Neuron (in vitro differentiated cells): Measurements from ENCODE around the gene DMBX1.

Source experiments
- H2AFZ ChIP-seq: one replicate; pipeline ENCODE4 v1.6.1; 2013; ENCODE audit warnings: low read depth, mild to moderate bottlenecking, inconsistent platforms, low read length, moderate library complexity
- H3K27me3 ChIP-seq: one replicate; pipeline ENCODE4 v1.6.1; 2013; ENCODE audit warnings: low read length; ENCODE audit not compliant: insufficient read depth
- H3K36me3 ChIP-seq: one replicate; pipeline ENCODE4 v1.6.1; 2013; ENCODE audit warnings: low read length; ENCODE audit not compliant: insufficient read depth
- H3K4me1 ChIP-seq: one replicate; pipeline ENCODE4 v1.6.1; 2013; ENCODE audit warnings: low read length; ENCODE audit not compliant: insufficient read depth
- H3K4me3 ChIP-seq: 2 replicates; pipeline ENCODE4 v1.5.1; 2013; ENCODE audit warnings: mild to moderate bottlenecking, low read length, moderate library complexity
- H3K9me3 ChIP-seq: one replicate; pipeline ENCODE4 v1.6.1; 2013; ENCODE audit warnings: low read length

The DMBX1 gene

DNA sequence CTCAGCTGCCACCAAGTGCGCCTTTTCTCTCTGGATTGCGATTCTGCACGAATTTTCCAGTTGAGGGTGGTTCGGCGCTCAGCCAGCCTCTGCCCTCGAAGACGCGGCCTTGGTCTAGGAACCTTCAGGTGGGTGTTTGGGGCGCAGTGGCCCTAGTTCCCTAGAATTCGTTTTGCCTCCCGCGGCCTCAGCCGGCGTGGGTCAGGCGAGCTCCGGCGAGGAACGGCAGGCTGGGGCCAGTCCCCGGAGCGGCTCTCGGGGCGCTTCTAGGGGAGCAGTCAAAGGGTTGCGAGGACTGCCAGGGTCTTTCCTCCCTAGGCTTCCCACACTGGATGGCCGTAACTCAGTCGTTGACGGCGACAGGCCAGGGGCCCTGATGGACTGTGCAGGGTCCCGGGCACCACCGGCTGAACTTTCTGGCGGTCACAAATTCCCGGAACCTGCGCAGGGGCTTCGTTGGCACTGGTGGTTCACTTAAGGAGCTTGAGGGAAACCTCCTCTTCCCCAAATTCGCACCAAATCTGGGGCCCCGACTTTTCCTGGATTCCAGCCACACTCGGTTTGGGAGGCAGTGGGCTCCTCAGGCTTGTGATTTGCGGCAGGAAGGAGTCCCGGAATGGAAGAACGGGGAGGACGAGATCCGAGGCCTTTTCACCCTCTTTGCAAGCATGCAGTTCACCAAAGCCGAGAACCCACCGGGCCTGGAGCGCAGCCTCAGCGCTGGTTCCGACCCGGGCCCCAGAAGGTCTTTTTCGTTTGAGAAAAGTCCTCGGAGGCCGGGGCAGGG, 1.2 kb downstream of the DMBX1 start:
- Histone ChIP-seq H3K27me3 (peaks cover 99% of the 10 kb centered on the region), H2AFZ (no peak overlapping the region), H3K9me3 (no peaks in the 10 kb centered on the region), H3K36me3 (no peaks in the 10 kb centered on the region), H3K4me3 (no peak overlapping the region), H3K4me1 (peaks cover 6% of the 10 kb centered on the region)

- H3K4me3 ChIP-seq, result no peak overlapping the region
- H3K9me3 ChIP-seq, result no peaks in the 10 kb centered on the region
- no peaks in the 10 kb centered on the region for H3K36me3 ChIP-seq
- no peak overlapping the region for H2AFZ ChIP-seq
- H3K27me3 ChIP-seq, result peaks cover 99% of the 10 kb centered on the region
- peaks cover 6% of the 10 kb centered on the region for H3K4me1 ChIP-seq
These were observed 2.0 kb downstream of the DMBX1 start for GRCh38 chr1:46491443-46492268.

GRCh38 chr1:46492269-46492853, 2.7 kb downstream of the DMBX1 start:
- Histone ChIP-seq H3K36me3 (no peaks in the 10 kb centered on the region), H3K27me3 (peaks cover 99% of the 10 kb centered on the region), H3K9me3 (no peaks in the 10 kb centered on the region), H2AFZ (no peak overlapping the region), H3K4me1 (peaks cover 6% of the 10 kb centered on the region), H3K4me3 (no peak overlapping the region)

DNA sequence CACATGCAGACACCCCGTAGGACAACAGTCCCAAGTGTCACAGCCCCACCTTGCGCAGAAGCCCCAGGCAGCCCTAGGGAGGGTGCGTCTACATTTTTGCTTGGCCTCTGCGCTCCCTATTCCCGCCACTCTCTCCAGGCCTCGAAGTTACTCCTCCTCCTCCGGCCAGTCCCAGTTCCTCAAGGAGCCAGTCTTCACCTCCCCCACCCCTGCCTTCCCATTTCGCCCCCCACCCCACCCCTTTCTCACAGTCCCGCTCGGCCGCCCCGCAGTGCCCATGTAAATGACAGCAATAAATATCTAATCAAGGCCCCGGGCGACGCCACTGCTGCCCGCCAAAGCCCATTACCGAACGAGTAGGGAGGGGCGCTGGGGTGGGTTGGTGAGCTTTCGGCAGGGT, 3.2 kb downstream of the DMBX1 start:
- no peaks in the 10 kb centered on the region for H3K9me3 ChIP-seq
- H3K4me1 ChIP-seq, result peaks cover 6% of the 10 kb centered on the region
- H2AFZ ChIP-seq, result no peak overlapping the region
- peaks cover 96% of the 10 kb centered on the region for H3K27me3 ChIP-seq
- H3K4me3 ChIP-seq, result no peak overlapping the region
- no peaks in the 10 kb centered on the region for H3K36me3 ChIP-seq

- peaks cover 96% of the 10 kb centered on the region for H3K27me3 ChIP-seq
- H3K4me1 ChIP-seq, result peaks cover 6% of the 10 kb centered on the region
- H2AFZ ChIP-seq, result no peak overlapping the region
- no peak overlapping the region for H3K4me3 ChIP-seq
- H3K36me3 ChIP-seq, result no peaks in the 10 kb centered on the region
- no peaks in the 10 kb centered on the region for H3K9me3 ChIP-seq
These were observed 3.8 kb downstream of the DMBX1 start for GRCh38 chr1:46493316-46494032.

- no peak overlapping the region for H3K4me3 ChIP-seq
- H3K27me3 ChIP-seq, result peaks cover 89% of the 10 kb centered on the region
- H3K9me3 ChIP-seq, result no peaks in the 10 kb centered on the region
- H3K4me1 ChIP-seq, result peaks cover 2% of the 10 kb centered on the region
- no peaks in the 10 kb centered on the region for H3K36me3 ChIP-seq
- no peak overlapping the region for H2AFZ ChIP-seq
These were observed 5.3 kb downstream of the DMBX1 start for GRCh38 chr1:46494910-46495309.

DNA sequence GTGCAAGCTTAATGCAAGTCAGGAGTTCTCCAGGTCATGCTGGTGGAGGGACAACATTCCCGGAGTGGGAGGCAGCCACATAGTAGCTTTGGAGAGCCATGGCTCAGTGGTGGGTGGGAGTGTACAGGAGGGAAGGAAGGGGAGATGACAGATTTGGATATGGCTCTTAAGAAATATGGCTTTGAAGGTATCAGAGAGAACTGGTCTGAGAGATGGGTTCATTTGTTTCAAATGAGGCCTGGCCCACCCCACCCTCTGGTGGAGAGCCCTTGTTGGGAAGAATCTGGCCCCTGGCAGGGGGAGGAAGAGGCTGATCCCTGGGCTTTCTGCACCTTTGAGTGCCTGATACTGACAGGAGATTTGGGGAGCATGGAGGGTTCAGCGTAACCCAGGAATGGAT, 6.1 kb downstream of the DMBX1 start:
- Histone ChIP-seq H2AFZ (no peak overlapping the region), H3K27me3 (peaks cover 82% of the 10 kb centered on the region), H3K4me3 (no peak overlapping the region), H3K4me1 (no peaks in the 10 kb centered on the region), H3K36me3 (no peaks in the 10 kb centered on the region), H3K9me3 (no peaks in the 10 kb centered on the region)

DNA sequence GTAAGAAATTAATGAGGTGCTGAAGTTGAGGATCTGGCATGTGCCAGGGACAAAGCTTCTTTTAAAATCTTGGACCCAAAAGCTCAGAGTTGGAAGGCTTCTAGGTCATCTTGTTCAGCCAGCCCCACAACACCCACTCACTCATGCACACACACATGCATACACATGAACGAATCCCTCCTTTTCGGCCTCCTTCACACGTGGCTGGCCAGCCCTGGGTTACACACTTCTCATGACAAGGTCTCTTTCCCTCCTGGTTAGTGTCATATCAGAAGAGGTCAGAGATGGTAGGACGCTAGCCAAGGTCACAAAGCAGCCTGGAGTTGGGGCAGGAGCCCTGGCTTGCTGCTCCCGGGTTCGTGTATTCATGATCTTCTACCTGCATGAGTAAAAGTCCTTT, 6.9 kb downstream of the DMBX1 start:
- no peaks in the 10 kb centered on the region for H3K36me3 ChIP-seq
- no peak overlapping the region for H3K4me3 ChIP-seq
- no peak overlapping the region for H2AFZ ChIP-seq
- H3K4me1 ChIP-seq, result no peaks in the 10 kb centered on the region
- no peaks in the 10 kb centered on the region for H3K9me3 ChIP-seq
- H3K27me3 ChIP-seq, result peaks cover 76% of the 10 kb centered on the region

DNA sequence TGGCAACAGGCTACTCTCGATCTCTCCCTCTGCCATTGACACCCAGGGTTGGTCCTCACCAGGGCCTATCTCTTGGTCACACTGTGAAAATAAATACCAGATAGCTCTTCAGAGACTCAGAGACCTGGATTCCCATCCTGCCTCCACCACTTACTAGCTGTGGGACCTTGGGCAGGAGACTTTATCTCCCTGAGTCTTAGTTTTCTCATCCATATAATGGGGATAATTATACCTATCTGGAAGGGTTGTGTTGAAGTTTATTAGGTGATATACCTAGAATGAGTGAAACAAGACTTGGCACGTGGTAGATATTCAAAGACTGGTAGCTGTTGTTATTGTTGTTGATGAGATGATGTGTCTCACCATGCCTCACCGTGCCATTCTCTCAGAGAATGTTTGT, 7.4 kb downstream of the DMBX1 start:
- H3K27me3 ChIP-seq, result peaks cover 74% of the 10 kb centered on the region
- no peaks in the 10 kb centered on the region for H3K4me1 ChIP-seq
- no peaks in the 10 kb centered on the region for H3K36me3 ChIP-seq

GRCh38 chr1:46497665-46498064, 8.0 kb downstream of the DMBX1 start:
- Histone ChIP-seq H3K4me1 (no peaks in the 10 kb centered on the region), H3K36me3 (no peaks in the 10 kb centered on the region), H2AFZ (no peak overlapping the region), H3K4me3 (no peak overlapping the region), H3K27me3 (peaks cover 72% of the 10 kb centered on the region), H3K9me3 (no peaks in the 10 kb centered on the region)

More for the DNA sequence above, 7.4 kb downstream of the DMBX1 start:
- Histone ChIP-seq H3K4me3 (no peak overlapping the region), H2AFZ (no peak overlapping the region), H3K9me3 (no peaks in the 10 kb centered on the region)

GRCh38 chr1:46501528-46501927, 11.9 kb downstream of the DMBX1 start:
- H3K9me3 ChIP-seq, result no peaks in the 10 kb centered on the region
- H3K4me1 ChIP-seq, result no peaks in the 10 kb centered on the region
- no peak overlapping the region for H2AFZ ChIP-seq
- H3K4me3 ChIP-seq, result no peak overlapping the region
- no peaks in the 10 kb centered on the region for H3K36me3 ChIP-seq
- peaks cover 38% of the 10 kb centered on the region for H3K27me3 ChIP-seq

DNA sequence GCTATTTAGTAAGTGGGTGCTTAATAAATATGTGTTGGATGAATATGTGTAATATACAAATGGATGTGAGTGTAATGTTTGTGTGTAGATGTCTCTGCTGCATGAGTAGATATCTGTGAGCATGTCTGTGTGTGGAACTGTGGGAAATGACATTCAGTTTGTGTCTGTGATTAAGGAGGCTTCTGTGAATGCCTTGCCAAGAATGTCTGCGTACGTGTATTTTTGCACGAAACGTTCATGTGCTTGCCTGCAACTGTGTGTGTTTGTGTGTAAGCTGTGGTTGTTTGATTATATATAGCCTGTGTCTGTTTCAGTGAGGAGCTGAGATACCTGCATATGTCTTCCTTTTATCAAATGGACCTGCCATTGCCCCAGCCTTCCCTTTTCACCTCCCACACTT, 13.8 kb downstream of the DMBX1 start:
- Histone ChIP-seq H3K4me1 (peaks cover 16% of the 10 kb centered on the region), H3K9me3 (no peaks in the 10 kb centered on the region), H3K36me3 (no peaks in the 10 kb centered on the region), H3K4me3 (no peak overlapping the region), H2AFZ (no peak overlapping the region), H3K27me3 (peaks cover 22% of the 10 kb centered on the region)
